KMS-11 (cell line): Measurements from ENCODE around the gene RTN4.

ENCODE experiments used
- H2AFZ ChIP-seq: fragments of 200-600 bp; sonication (generic); 2 replicates; pipeline ENCODE4 v1.6.1; 2016; ENCODE audit warnings: antibody characterized with exemption, mixed run types, low read depth
- H3K27ac ChIP-seq: fragments of 200-600 bp; sonication (generic); 2 replicates; pipeline ENCODE4 v1.6.1; 2016; ENCODE audit warnings: mild to moderate bottlenecking, mixed run types
- H3K27me3 ChIP-seq: fragments of 200-600 bp; sonication (generic); 2 replicates; pipeline ENCODE4 v1.6.1; 2017; ENCODE audit warnings: mild to moderate bottlenecking, low read depth, mixed run types, moderate library complexity; ENCODE audit not compliant: insufficient read depth
- H3K36me3 ChIP-seq: fragments of 200-600 bp; sonication (generic); 2 replicates; pipeline ENCODE4 v1.6.1; 2017; ENCODE audit warnings: mild to moderate bottlenecking, mixed run types; ENCODE audit not compliant: insufficient read depth
- H3K4me1 ChIP-seq: fragments of 200-600 bp; sonication (generic); 2 replicates; pipeline ENCODE4 v1.6.1; 2016; ENCODE audit warnings: mild to moderate bottlenecking, low read depth, mixed run types; ENCODE audit not compliant: poor library complexity, severe bottlenecking
- H3K4me2 ChIP-seq: fragments of 200-600 bp; sonication (generic); 2 replicates; pipeline ENCODE4 v1.7.0; 2016; ENCODE audit warnings: mild to moderate bottlenecking, mixed run types
- H3K4me3 ChIP-seq: fragments of 200-600 bp; sonication (generic); IDR thresholded peaks from 2 replicates; pipeline ENCODE4 v1.6.1; 2017; ENCODE audit warnings: low read depth, low read length, mixed read lengths; ENCODE audit not compliant: insufficient read depth
- H3K79me2 ChIP-seq: fragments of 200-600 bp; sonication (generic); 2 replicates; pipeline ENCODE4 v1.6.1; 2016; ENCODE audit warnings: low read depth, mixed run types; ENCODE audit not compliant: insufficient read depth
- H3K9ac ChIP-seq: fragments of 200-600 bp; sonication (generic); 2 replicates; pipeline ENCODE4 v1.6.1; 2016; ENCODE audit warnings: mild to moderate bottlenecking, mixed run types
- H4K20me1 ChIP-seq: fragments of 200-600 bp; sonication (generic); 2 replicates; pipeline ENCODE4 v1.6.1; 2016; ENCODE audit warnings: mild to moderate bottlenecking, mixed run types; ENCODE audit not compliant: insufficient read depth
- CTCF ChIP-seq: fragments of 200-600 bp; sonication (generic); conservative IDR thresholded peaks from 2 replicates; pipeline ENCODE4 v1.6.1; 2017; ENCODE audit warnings: low read depth, mild to moderate bottlenecking, antibody characterized with exemption, low read length, moderate library complexity, mixed read lengths

Gene RTN4

GRCh38 chr2:54939446-54940118 is 110.7 kb downstream of the RTN4 start:
- H3K27ac ChIP-seq, result no peak overlapping the region
- H3K4me1 ChIP-seq, result no peaks in the 10 kb centered on the region
- no peaks in the 10 kb centered on the region for H3K27me3 ChIP-seq
- no peak overlapping the region for H3K4me3 ChIP-seq
- no peaks in the 10 kb centered on the region for H3K79me2 ChIP-seq
- no peaks in the 10 kb centered on the region for H4K20me1 ChIP-seq
- H3K36me3 ChIP-seq, result no peaks in the 10 kb centered on the region
- no peak for TF ChIP-seq CTCF
- H2AFZ ChIP-seq, result no peak overlapping the region
- H3K9ac ChIP-seq, result no peak overlapping the region
- H3K4me2 ChIP-seq, result no peak overlapping the region

DNA sequence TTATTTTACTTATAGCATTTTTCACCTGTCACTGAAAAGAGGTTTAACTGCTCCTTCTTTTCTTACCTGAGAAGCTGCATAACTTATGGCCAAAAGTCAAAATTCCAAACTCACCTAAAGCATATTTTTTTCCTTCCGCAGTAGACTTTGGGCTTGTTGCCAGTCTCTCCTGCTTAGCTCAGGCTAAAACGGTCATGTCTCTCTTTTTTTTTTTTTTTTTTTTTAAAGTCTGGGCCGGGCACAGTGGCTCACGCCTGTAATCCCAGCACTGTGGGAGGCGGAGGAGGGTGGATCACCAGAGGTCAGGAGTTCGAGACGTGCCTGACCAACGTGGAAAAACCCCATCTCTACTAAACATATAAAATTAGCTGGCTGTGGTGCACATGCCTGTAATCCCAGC is 113.5 kb downstream of the RTN4 start:
- Histone ChIP-seq H3K9ac (no peak overlapping the region), H3K4me2 (no peak overlapping the region), H4K20me1 (no peaks in the 10 kb centered on the region), H3K36me3 (no peaks in the 10 kb centered on the region), H3K4me3 (no peak overlapping the region), H3K4me1 (no peaks in the 10 kb centered on the region), H3K79me2 (no peaks in the 10 kb centered on the region), H3K27ac (no peak overlapping the region), H3K27me3 (no peaks in the 10 kb centered on the region), H2AFZ (no peak overlapping the region)
- no peak for TF ChIP-seq CTCF

GRCh38 chr2:54935389-54935788 is 114.9 kb downstream of the RTN4 start:
- H3K36me3 ChIP-seq, result no peaks in the 10 kb centered on the region
- peaks cover 3% of the 10 kb centered on the region for H3K4me1 ChIP-seq
- no peak overlapping the region for H2AFZ ChIP-seq
- no peak overlapping the region for H3K4me3 ChIP-seq
- no peaks in the 10 kb centered on the region for H4K20me1 ChIP-seq
- H3K27ac ChIP-seq, result no peak overlapping the region
- H3K9ac ChIP-seq, result no peak overlapping the region
- H3K79me2 ChIP-seq, result no peaks in the 10 kb centered on the region
- no peak for TF ChIP-seq CTCF
- H3K4me2 ChIP-seq, result no peak overlapping the region
- no peaks in the 10 kb centered on the region for H3K27me3 ChIP-seq

GRCh38 chr2:54931473-54931872 is 118.8 kb downstream of the RTN4 start:
- TF ChIP-seq CTCF, result no peak
- H4K20me1 ChIP-seq, result no peaks in the 10 kb centered on the region
- peaks cover 16% of the 10 kb centered on the region for H3K4me1 ChIP-seq
- no peaks in the 10 kb centered on the region for H3K79me2 ChIP-seq
- no peak overlapping the region for H3K4me3 ChIP-seq
- H3K36me3 ChIP-seq, result no peaks in the 10 kb centered on the region
- H3K27me3 ChIP-seq, result no peaks in the 10 kb centered on the region
- no peak overlapping the region for H2AFZ ChIP-seq
- no peak overlapping the region for H3K4me2 ChIP-seq
- H3K27ac ChIP-seq, result no peak overlapping the region
- no peak overlapping the region for H3K9ac ChIP-seq
